Renal pelvis (tissue), 12 donors: ENCODE data around the gene KIF25. TPM values are rescaled to one million over a fixed set of nuclear protein-coding genes. Genes with fewer than 3 reads are reported as not detected.

Source experiments
- DNase-seq: peaks from one replicate; pipeline ENCODE4 v3.0.0-alpha.2; 2013
- long read RNA-seq, 16 experiments: transcript quantifications; one replicate each; lab custom pipeline, GENCODE V29; 2026
- polyA plus RNA-seq, 3 donors: library from polyadenylated mRNA; unstranded; fragments of 120-200 nt; gene quantifications; one replicate each; pipeline ENCODE4 v1.2.1, GENCODE V29; 2013; ENCODE audit not compliant: insufficient read length in 3 of 3

The KIF25 gene, protein sequence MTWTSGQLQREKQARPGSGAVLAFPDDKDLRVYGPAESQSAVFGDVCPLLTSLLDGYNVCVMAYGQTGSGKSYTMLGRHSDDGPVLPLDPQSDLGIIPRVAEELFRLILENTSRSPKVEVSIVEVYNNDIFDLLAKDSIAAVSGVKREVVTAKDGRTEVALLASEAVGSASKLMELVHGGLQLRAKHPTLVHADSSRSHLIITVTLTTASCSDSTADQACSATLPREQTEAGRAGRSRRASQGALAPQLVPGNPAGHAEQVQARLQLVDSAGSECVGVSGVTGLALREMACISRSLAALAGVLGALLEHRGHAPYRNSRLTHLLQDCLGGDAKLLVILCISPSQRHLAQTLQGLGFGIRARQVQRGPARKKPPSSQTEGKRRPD
- polyA plus RNA-seq: under 1 TPM; 0.13 to 0.33 (median 0.25) TPM
- long read RNA-seq, donor 1: 0 reads
- long read RNA-seq, donor 2: 0 reads
- long read RNA-seq, donor 3: 0 reads
- long read RNA-seq, donor 4: 0 reads
- long read RNA-seq, donor 5: 0 reads
- long read RNA-seq, donor 6: 0 reads
- long read RNA-seq, donor 7: 0 reads
- long read RNA-seq, donor 8: 0 reads
- long read RNA-seq, donor 9: 0 reads
- long read RNA-seq, donor 10: 0 reads
- long read RNA-seq, donor 11: 0 reads
- long read RNA-seq, donor 12: 0 reads
- long read RNA-seq, donor 13: 0 reads
- long read RNA-seq, donor 14: 0 reads
- long read RNA-seq, donor 15: 0 reads
- long read RNA-seq, donor 16: 0 reads

DNA sequence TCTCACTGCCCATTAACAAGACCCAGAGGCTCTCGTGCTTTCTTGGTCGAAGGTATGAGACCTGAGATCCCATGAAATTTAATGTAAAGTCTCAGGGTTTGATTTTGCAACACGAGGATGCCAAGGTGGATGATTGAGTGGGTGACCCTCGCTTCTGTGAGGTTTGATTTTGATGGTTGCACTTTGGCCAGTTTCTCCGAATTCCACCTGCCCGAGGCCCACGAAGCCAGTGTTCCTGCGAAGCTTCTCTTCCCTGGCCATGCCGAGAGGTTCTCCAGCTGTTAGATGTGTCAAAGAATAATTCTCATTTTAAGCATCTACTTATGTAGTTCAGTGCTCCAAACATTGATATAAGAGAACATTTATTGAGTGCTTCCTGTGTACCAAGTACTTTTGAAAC, at the start of gene KIF25:
Gene KIF25, plus strand, starts transcription at position 30 of the 400 bp plus-strand sequence. CDS start 31,915 bp downstream, outside the sequence.
- no peak for DNase-seq

- DNase-seq: no peak
These were observed 49.8 kb upstream of the KIF25 start for GRCh38 chr6:167947716-167948115.

- DNase-seq: no peak
These were observed 48.8 kb upstream of the KIF25 start for GRCh38 chr6:167948716-167949115.

- no peak for DNase-seq
These were observed 48.3 kb upstream of the KIF25 start for GRCh38 chr6:167949121-167949684.

DNA sequence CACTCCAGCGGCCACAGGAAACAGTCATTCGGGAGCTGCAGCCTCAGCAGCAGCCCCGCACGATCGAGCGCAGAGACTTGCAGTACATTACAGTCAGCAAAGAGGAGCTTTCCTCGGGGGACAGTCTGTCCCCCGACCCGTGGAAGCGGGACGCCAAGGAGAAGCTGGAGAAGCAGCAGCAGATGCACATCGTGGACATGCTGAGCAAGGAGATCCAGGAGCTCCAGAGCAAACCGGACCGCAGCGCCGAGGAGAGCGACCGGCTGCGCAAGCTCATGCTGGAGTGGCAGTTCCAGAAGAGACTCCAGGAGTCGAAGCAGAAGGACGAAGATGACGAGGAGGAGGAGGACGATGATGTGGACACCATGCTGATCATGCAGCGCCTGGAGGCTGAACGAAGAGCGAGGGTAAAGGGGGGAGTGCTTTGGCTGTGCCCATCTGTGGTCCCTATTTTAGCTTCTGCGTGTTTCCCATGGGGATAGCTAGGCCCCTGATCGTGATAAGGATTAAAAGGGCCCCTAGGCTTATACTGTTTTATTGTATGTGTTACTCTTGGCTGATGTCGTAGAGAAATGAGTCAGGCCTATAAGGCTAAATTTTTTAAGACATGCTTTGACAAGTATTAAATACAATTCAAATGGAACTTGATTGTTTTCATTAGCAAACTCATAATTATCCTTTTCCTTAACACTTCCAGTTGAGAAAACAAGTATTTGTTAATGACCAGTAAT, 45.5 kb upstream of the KIF25 start:
- no peak for DNase-seq

GRCh38 chr6:167952512-167952859, 45.0 kb upstream of the KIF25 start:
- no peak for DNase-seq

GRCh38 chr6:167953551-167953950, 43.9 kb upstream of the KIF25 start:
- DNase-seq: no peak

- no peak for DNase-seq
These were observed 43.3 kb upstream of the KIF25 start for GRCh38 chr6:167954151-167954550.

- no peak for DNase-seq
These were observed 41.0 kb upstream of the KIF25 start for GRCh38 chr6:167956491-167956890.

DNA sequence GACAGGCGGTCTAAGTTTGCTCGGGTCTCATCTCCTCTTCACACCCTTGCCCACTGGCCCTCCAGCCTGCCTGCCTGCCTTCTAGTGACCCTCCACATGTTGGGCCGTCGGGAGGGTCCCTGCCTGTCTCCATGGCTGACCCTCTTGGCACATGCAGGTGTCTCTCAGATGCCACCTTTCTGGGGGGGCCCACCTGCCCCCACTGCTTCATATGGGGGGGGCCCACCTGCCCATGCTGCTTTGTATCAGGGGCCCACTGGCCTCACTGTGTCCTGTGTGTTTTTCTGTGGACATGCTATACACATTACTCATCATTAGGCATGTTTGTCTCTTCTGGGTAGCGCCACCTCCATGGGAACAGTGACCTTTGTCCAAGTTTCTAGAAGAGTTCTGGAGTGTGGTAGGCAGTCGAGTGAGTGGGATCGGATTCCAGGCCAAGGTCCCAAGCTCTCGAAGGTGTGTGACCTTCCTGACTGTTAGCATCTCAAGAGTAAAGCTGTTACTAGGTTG, 40.4 kb upstream of the KIF25 start:
- no peak for DNase-seq

GRCh38 chr6:167957626-167958025, 39.8 kb upstream of the KIF25 start:
- DNase-seq: no peak

- no peak for DNase-seq
These were observed 36.9 kb upstream of the KIF25 start for GRCh38 chr6:167960579-167960978.

DNA sequence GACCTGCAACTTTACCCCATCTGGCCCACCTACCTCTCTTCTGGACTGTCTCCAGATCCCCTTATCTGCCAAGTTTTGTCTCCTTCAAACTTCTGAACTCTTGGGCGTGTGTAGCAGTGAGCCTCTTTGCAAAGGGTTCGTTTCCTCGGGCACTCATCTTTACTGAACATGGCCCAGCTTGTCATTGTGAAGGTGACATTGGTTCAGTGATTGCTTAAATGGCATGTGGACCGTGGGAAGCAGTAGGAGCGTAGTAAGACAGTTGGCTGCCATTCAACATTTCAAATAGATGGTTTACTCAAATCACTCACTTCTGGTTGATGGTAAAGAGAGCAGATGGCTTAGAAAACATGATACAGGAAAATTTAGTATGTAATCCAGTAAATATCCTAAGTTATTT, 34.8 kb upstream of the KIF25 start:
- no peak for DNase-seq

- no peak for DNase-seq
These were observed 33.8 kb upstream of the KIF25 start for GRCh38 chr6:167963589-167964057.

GRCh38 chr6:167965592-167966539, 31.6 kb upstream of the KIF25 start:
- no peak for DNase-seq

DNA sequence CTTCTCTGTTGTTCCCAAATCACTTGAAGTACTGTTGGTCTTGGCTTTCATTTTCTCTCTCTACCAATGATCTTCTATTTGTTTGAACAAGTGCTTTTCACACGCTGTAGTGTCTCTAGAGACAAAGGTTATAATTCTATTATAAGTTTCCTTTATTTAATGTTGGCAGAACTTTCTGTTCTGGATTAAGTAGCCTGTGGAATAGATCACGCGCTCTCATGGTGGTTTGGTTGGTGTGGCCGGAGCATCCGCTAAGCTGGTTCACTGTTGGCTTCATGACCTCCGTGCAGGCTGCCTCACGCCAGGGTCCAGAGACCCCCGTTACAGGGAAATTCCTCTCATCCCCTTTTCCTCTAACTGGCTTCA, 30.9 kb upstream of the KIF25 start:
- no peak for DNase-seq

DNA sequence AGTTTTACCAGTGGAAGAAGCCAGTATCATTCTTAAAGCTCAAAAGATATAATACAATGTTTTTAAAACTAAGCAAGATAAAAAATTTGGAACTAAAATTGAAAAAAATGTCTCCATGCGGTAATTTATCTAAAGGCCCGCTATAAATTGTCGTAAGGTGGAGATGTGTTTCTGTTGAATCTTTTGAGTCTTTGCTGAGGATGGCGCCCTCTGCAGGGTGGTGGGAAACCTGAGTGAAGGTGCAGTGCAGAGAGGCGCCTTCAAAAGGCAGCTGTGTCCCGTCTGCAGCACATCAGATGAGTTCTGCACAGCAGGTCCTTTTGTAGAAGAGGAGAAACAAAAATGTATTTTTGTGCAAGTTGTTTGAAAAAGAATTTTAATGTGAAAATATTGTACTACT, 29.4 kb upstream of the KIF25 start:
- DNase-seq: no peak

DNA sequence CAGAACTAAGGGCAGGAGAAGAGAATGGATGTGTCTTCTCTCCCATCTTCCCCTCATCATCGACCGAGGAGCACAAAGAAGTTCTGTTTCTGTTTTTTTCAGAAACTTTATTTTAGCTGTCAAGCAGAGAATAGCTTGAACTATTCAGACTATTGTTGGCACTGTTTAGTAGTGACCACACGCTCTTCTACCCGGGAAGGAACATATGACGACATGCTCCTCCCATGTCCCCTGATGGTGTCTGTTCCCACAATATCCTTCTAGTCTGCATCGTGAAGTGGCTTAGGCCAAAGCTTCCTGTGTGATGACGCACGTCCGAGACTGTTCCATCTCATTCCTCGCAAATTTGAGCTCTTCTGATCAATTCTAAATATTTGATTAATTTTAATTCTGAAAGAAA, 27.2 kb upstream of the KIF25 start:
- DNase-seq: no peak

DNA sequence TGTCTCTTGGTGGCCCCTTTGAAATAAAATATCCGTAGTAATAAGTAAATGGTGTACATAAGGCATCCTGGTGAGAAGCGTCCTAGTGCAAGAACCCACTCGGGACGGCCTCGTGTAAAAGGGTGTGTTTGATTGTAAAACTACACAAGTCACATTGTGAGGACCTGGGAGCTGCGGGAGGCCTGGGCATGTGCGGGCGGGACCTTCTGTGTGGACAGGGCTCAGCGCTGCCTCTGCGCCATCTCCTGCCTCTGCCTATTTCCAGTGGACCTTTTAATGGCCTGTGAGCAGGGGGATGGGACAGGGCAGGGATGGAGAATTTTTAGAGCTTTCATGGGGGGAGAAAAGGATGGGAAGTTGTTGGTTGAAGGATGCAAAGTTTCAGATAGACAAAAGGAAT, 25.3 kb upstream of the KIF25 start:
- no peak for DNase-seq

DNA sequence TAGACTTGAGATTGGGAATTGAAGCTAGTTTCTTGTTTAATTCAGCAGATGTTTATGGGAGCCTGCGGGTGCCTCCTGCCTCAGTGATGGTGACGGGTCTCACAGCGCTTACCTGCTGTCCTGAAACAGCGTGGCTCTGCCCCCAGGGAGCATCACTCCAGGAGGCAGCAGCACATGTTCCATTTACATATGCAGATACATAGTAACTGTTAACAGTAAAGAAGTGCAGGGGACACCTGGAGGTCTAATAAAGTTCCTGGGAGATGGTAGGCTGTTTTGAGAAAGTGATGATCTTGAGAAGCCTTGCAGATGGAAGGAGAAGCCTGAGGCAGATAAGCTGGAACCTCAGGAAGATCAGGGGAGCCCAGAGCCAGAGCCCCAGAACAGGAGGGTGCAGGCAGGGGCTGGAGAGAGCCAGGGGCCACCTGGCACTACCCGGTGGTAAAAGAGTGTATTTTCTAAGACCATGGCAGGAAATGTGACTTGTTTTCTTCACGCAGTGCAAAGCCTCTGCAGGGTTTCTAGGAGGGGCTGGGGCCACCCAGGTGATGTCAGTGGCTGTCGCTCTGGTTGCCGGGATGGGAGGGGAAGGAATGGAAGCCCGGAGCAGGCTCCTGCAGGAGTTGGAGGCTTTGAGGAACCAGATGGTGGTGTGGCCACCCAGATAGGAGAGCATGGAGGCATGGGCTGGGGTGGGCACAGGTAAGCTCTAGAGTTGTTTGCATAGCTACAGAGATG, 24.2 kb upstream of the KIF25 start:
- DNase-seq: no peak
